Measurements from ENCODE around the gene MAML2. TPM values are rescaled to one million over a fixed set of nuclear protein-coding genes. Genes with fewer than 3 reads are reported as not detected.

Gene MAML2
- total and polyA plus RNA-seq, 2 of the 13 experiments (the other 11 are each of a cell fraction or from before 2014, with no cell fraction given) = 2.3 to 25.9 TPM

- TF ChIP-seq ZNF281 (CRISPR knock-in tag; IDR thresholded peaks at IDR 0.05; ENCODE audit: borderline replicate concordance) = no peak; the same call in 1 of the 2 replicates
- TF ChIP-seq ZNF558 (CRISPR knock-in tag; IDR thresholded peaks at IDR 0.05; ENCODE audit: borderline replicate concordance) = no peak
- TF ChIP-seq NPAS2 (CRISPR knock-in tag; IDR thresholded peaks at IDR 0.05; ENCODE audit: borderline replicate concordance) = no peak
- peak; percentile 64; the same call in 1 of the 2 replicates for TF ChIP-seq ZNF362 (CRISPR knock-in tag; IDR thresholded peaks at IDR 0.05; ENCODE audit: borderline replicate concordance)
- no peak for TF ChIP-seq ZMAT3 (CRISPR knock-in tag; conservative IDR thresholded peaks at IDR 0.05)
- TF ChIP-seq HMG20B (CRISPR knock-in tag; conservative IDR thresholded peaks at IDR 0.05) = no peak
- TF ChIP-seq ZFP90 (CRISPR knock-in tag; IDR thresholded peaks at IDR 0.05; ENCODE audit: borderline replicate concordance) = no peak
- peak; percentile 69; the same call in 1 of the 2 replicates for TF ChIP-seq ARID4A (CRISPR knock-in tag; IDR thresholded peaks at IDR 0.05; ENCODE audit: borderline replicate concordance)
- TF ChIP-seq NR0B2 (CRISPR knock-in tag; IDR thresholded peaks at IDR 0.05) = no peak
- no peak for TF ChIP-seq REXO4 (CRISPR knock-in tag; IDR thresholded peaks at IDR 0.05; ENCODE audit: borderline replicate concordance)
- TF ChIP-seq GPBP1L1 (CRISPR knock-in tag; IDR thresholded peaks at IDR 0.05) = no peak
- TF ChIP-seq HMGXB3 (CRISPR knock-in tag; IDR thresholded peaks at IDR 0.05; ENCODE audit: borderline replicate concordance) = peak; percentile 67; the same call in 1 of the 2 replicates
These were observed 330.7 kb downstream of the MAML2 start (continued) for GRCh38 chr11:96012086-96012824.
